OCI-LY1 (cell line): ENCODE data around the gene MRE11.

ENCODE experiments used
- EZH2 ChIP-seq: fragments of 200-600 bp; sonication (generic), shearing (Covaris generic); IDR thresholded peaks from 2 replicates; pipeline ENCODE4 v1.8.0; 2017; ENCODE audit warnings: borderline replicate concordance, mixed run types, mild to moderate bottlenecking, antibody characterized with exemption, low read length, moderate library complexity, mixed read lengths
- TF ChIP-seq, protein P1 (sequence below): fragments of 200-600 bp; sonication (generic), shearing (Covaris generic); IDR thresholded peaks from 2 replicates; pipeline ENCODE4 v1.5.1; 2017; ENCODE audit warnings: mild to moderate bottlenecking, antibody characterized with exemption, low read length, moderate library complexity, mixed read lengths

- TF ChIP-seq, protein P1, sequence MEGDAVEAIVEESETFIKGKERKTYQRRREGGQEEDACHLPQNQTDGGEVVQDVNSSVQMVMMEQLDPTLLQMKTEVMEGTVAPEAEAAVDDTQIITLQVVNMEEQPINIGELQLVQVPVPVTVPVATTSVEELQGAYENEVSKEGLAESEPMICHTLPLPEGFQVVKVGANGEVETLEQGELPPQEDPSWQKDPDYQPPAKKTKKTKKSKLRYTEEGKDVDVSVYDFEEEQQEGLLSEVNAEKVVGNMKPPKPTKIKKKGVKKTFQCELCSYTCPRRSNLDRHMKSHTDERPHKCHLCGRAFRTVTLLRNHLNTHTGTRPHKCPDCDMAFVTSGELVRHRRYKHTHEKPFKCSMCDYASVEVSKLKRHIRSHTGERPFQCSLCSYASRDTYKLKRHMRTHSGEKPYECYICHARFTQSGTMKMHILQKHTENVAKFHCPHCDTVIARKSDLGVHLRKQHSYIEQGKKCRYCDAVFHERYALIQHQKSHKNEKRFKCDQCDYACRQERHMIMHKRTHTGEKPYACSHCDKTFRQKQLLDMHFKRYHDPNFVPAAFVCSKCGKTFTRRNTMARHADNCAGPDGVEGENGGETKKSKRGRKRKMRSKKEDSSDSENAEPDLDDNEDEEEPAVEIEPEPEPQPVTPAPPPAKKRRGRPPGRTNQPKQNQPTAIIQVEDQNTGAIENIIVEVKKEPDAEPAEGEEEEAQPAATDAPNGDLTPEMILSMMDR, result no peak
- no peak for TF ChIP-seq EZH2
These were observed 7.9 kb upstream of the MRE11 start for GRCh38 chr11:94501522-94501921.
